Activated CD8-positive, alpha-beta memory T cell treated with anti-CD3 and anti-CD28 coated beads for 36 hours (primary cell): Measurements from ENCODE around the gene HRH1. TPM values are rescaled to one million over a fixed set of nuclear protein-coding genes. Genes with fewer than 3 reads are reported as not detected.
"Not testable (repeated sequence)": the region's sequence is repeated elsewhere in the genome, so short reads cannot be mapped to it uniquely, and the experiment has no call there.

ENCODE experiments used
- CTCF ChIA-PET: fragments of 350-600 bp; sonication (Branson Sonifier 250); formaldehyde crosslinking; loops from one replicate; lab custom pipeline; 2021; ENCODE audit warnings: antibody characterized with exemption; lab: Charles Lee
- POLR2A ChIA-PET: fragments of 350-600 bp; sonication (Branson Sonifier 250); formaldehyde crosslinking; loops from one replicate; lab custom pipeline; 2021; ENCODE audit warnings: antibody characterized with exemption; lab: Charles Lee
- total RNA-seq, 2 experiments: library from RNA; stranded (reverse); gene quantifications; one replicate each; pipeline ENCODE4 v1.2.3, GENCODE V29; 2021

The HRH1 gene, protein sequence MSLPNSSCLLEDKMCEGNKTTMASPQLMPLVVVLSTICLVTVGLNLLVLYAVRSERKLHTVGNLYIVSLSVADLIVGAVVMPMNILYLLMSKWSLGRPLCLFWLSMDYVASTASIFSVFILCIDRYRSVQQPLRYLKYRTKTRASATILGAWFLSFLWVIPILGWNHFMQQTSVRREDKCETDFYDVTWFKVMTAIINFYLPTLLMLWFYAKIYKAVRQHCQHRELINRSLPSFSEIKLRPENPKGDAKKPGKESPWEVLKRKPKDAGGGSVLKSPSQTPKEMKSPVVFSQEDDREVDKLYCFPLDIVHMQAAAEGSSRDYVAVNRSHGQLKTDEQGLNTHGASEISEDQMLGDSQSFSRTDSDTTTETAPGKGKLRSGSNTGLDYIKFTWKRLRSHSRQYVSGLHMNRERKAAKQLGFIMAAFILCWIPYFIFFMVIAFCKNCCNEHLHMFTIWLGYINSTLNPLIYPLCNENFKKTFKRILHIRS
- under 1 TPM; 0.27 to 0.46 TPM for total RNA-seq

DNA sequence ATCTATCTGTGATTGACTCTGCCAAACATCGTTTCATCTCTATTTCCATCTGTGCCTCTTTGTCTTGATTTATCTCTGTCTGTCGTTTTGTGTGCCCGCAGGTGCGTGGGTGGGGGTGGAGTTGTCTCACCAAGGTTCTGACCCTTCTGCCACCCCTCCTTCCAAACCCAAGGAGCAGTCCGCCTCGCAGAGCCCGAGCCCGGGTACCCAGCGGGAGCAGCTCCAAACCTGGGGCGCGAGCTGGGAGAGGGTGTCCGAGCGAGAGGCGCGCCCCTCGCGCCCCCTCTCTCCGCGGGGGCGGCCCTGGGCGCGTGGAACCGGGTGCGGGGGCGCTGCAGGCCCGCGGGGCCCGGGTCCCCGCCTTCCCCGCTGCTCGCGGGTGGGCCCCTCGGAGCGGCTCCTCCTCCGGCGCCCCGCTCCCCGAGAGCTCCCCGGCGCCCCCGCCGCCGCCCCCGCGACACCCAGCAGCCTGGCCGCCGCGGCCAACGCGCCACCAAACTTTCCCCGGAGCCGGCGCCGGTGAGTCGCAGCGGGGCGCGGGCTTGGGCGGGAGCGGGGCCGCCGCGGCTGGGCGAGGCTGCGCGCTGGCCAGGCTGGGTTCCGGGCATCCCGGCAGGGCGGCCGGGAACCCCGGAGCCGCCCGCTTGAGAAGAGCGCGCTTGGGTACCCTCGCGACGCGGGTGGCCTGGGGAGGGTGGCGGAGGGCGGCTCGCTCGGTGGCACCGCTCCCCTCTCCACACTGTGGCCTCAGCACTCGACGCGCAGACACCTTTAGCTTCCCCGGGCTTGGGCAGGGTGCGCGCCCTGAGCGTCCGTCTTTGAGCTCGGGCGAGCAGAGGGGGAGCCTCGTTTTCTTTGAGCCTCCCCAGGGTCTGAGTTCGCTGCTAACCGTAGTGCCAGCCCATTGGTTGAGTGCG, at the start of gene HRH1:
TSS of gene HRH1 (plus strand) at position 458 of the 917 bp plus-strand sequence. CDS start 104,545 bp downstream, outside the sequence.
- POLR2A ChIA-PET: no interaction called here
- CTCF ChIA-PET: interaction anchor here (0.6 to 1.0 kb wide), 4 partner anchors 10 to 244 kb away, joined by 3 to 4 read pairs (median 3); no protein-coding TSS in a partner anchor

DNA sequence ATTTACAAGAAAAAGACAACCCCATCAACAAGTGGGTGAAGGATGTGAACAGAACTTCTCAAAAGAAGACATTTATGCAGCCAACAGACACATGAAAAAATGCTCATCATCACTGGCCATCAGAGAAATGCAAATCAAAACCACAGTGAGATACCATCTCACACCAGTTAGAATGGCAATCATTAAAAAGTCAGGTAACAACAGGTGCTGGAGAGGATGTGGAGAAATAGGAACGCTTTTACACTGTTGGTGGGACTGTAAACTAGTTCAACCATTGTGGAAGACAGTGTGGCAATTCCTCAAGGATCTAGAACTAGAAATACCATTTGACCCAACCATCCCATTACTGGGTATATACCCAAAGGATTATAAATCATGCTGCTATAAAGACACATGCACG, 41.0 kb upstream of the HRH1 start:
- CTCF ChIA-PET, POLR2A ChIA-PET: not testable (repeated sequence)

DNA sequence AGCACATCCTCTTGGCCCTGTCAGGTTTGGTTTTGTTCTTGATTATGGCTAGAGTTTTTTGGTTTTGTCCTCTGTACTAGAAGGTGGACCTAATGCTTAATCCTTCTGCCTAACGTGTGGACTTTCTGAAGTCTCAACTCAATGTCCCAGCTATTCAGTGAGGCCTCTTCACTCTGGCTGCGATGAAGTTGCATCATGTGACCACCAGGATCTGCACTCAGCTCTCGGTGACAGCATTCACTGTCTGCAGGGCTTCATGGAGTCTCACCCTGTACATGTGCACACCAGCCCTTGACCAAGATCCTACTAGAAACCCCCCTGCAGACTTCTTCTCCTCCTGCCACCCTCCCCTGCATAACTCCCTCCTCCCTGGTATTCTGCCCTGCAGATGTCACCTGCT, 38.7 kb upstream of the HRH1 start:
- ChIA-PET POLR2A (no interaction called here), CTCF (no interaction called here)

DNA sequence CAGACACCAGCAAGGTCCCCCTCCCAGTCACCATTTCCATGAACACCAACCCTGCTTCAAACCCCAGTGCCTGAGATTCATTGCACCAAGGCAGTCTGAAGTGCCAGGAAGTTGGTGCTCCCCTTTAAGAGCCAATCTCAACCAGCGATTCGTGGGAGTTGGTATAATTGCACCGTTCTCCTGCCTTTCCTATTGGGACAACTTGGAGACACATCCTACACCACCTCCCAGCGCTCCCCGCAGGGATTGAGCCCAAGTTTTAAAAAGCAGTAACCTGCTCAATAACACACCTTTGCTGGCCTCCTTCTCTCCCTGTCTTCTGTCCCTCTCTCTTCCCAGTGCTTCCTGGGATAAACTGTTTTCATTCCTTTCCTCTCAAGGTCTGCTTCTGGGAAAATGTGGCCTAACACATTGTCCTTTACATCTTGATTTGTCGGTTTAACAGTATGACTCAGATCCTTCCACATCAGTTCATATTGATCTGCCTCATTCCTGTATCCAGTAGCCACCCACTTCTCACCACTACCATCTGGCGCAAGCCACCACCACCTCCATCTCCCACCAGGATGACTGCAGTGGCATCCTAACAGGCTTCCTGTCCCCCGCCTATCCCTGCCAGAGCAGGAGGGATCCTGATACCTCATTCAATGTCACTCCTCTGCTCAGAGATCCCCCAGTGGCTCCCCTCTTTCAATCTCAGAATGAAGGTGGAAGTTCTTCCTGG, 37.8 kb upstream of the HRH1 start:
- ChIA-PET POLR2A (no interaction called here), CTCF (no interaction called here)

DNA sequence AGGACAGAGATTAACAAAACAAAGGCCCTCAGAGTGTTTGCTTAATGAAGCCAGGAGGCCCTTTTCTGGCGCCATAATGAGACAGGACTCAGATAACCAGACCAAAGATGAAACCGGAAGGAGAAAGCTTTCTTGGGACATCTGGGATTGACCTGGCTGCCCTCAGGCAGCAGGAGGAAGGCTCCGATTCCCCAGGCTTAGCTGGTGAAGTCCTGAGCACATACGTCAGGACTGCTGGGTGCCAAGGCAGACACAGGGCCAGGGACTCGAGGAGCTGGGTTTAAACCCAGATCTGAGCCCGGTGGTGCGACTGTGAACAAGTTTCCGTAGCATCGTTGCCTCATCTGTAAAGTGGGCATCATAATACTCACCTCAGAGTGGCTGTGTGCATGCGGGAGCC, 36.7 kb upstream of the HRH1 start:
- ChIA-PET CTCF (no interaction called here), POLR2A (no interaction called here)

DNA sequence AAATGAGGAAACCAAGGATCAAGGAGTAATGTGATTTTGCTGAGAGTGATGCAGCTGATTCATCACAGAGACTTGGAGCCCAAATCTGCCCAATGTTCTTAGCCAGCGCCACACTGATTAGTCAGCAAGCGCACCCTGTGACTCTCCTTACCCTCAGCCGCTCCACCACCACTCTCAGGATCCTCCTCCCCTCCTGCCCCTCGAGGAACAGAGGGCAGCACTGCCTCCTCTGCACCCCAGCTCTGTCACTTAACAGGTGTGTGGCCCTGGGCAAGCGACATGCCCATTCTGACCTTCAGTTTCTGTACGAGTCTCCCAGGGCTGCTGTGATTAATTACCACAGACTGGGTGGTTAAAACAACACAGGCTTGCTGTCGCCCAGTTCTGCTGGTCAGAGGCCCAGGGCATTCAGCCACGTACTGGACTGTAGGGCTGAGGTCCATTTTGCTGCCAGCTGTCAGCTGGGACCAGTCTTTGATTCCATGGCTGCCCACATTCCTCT, 36.1 kb upstream of the HRH1 start:
- ChIA-PET CTCF (no interaction called here), POLR2A (no interaction called here)

DNA sequence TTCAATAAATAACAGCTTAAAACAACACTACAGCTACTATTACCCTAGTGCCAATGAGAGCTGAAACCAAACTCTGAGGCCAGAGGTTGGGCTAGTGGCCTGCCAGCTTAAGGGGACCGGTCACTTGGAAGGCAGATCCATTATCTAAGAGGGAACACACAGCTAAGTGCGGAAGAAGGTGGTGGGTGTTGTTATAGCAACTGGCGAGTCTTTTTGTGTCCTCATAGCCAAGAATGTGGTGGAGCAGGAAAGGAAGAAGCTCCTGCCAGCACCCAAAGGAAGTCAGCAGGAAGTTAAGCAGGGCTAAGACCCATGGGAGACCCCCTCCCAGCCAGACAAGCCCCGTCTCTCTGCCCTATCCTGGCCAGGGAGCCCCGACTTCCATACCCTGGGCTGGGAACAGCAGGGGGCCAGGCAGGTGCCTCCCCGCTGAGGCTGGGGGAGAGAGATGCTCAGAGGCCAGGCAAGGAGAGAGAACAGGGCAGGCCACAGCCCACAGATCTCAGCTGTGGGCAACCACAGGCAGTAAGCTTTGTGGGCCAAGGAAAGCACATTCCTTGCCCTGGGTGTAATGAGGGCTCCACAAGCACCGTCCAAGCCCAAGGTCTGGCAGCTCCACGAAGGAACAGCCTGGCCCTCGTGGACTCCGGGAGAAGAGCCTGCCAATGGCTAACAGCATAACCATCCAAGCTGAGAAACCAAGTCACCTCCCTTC, 34.0 kb upstream of the HRH1 start:
- ChIA-PET CTCF (no interaction called here), POLR2A (no interaction called here)

DNA sequence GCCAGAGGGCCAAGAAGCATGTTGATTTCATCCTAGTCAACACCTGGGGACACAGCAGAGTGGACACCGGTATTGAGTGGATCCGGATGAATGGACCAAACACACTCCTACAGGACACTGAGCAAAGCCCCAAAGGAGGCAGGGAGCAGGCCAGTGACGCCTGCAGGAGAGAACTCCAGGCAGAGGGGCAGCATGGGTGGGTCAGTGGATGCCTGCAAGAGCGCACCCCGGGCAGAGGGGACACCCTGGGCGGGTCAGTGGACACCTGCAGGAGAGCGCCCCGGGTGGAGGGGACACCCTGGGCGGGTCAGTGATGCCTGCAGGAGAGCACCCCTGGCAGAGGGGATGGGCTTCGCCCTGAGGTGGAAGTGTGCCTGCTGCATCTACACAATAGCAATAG, 27.6 kb upstream of the HRH1 start:
- POLR2A ChIA-PET: no interaction called here
- CTCF ChIA-PET: no interaction called here

DNA sequence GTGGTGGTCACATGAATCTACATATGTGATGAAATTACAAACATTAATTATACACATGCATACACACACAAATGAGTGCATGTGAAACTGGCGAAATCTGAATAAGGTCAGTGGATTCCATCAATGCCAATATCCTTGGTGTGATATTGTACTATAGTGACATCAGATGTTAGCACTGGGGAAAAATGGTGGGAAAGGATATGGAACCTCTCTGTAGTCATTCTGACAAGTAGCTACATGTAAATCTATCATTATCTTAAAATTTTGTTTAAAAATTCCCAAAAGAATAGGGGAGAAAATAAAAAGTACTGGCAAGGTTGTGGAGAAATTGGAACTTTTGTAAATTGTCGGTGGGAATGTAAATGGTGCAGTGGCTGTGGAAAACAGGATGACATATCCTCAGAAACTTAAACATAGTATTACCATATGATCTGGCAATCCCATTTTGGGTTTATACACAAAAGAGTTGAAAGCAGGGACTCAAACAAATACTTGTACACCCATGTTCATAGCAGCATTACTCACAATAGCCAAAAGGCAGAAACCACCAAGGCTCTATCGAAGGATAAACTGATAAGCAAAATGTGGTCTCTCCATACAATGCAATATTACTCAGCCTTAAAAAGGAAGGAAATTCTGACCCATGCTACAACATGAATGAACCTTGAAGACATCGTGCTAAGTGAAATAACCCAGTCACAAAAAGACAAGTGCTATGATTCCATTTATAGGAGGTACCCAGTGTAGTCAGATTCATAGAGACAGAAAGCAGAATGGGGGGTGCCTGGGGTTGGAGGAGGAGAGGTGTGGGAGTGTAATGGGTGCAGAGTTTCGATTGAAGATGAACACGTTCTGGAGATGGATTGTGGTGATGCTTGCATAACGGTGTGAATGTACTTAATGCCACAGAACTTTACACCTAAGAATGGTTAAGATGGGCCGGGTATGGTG, 25.3 kb upstream of the HRH1 start:
- CTCF ChIA-PET: no interaction called here
- POLR2A ChIA-PET: no interaction called here

DNA sequence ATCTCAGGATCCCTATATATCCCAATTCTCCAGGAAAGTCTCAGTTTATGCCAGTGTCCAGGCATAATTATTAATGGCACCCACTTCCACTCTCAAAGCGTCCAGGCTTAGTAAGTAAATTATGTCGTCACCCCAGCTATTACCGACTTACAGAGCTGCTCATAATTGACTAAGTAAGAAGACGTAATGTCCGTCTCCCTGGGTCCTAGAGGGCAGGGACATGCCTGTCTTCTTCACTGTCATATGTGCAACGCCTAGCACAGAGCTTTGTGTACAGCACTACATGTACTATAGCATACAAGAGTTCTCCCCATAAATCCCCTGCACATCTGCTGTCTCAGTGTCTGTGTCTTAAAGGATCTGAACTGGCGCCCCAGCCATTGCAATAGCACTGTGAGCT, 23.9 kb upstream of the HRH1 start:
- ChIA-PET POLR2A (no interaction called here), CTCF (interaction anchor here (1.0 kb wide), 1 partner anchor 18 kb away, joined by 3 read pairs; no protein-coding TSS in a partner anchor)

DNA sequence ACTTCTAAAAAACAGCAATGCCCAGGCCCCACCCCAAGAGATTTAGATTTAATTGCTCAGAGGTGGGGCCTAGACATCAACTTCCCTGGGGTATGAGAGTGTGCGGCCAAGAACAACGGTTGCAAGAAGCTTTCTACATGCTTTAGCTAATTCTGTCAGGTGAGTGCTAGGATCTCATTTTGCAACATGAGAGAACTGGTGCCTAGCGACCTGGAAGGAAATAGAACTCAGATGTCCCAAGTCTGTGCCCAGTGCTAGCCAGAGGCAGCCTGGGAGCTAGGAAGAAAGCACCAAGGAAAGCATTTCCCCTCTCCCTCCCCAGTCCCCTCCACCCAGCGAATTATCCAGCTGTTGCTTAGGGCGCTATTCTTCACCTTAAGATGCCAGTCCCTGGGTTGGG, 22.9 kb upstream of the HRH1 start:
- POLR2A ChIA-PET: no interaction called here
- CTCF ChIA-PET: interaction anchor here (1.0 kb wide), 1 partner anchor 17 kb away, joined by 3 read pairs; no protein-coding TSS in a partner anchor

DNA sequence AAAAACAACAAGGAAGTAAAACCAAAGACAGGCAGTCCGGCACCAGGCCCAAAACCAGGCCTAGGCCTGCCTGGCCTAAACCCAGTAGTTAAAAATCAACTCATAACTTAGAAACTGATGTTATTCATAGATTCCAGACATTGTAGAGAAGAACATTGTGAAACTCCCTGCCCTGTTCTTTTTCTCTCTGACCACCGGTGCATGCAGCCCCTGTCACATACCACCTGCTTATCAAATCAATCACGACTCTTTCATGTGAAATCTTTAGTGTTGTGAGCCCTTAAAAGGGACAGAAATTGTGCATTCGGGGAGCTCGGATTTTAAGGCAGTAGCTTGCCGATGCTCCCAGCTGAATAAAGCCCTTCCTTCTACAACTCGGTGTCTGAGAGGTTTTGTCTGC, 22.4 kb upstream of the HRH1 start:
- POLR2A ChIA-PET, CTCF ChIA-PET: not testable (repeated sequence)

DNA sequence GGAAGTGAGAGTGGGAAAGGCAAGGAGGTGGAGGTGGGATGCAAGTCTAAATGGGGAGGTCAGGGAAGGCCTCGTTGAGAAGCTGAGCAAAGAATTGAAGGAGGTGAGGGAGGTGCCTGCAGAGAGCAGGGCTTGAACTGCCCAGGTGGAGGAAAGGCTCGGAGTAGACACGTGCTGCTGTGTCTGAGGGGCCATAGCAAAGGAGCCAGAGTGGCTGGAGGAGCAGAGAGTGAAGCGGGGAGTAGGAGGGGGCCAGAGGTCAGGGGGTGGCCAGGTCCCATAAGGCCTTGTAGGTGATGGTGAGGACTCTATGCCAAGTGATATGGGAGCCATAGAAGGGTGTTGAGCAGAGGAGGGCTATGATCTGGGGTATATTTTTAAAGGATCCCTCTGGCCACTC, 21.4 kb upstream of the HRH1 start:
- POLR2A ChIA-PET: interaction anchor here (0.7 kb wide), 1 partner anchor 139 kb away, joined by 3 read pairs; the partner anchor contains the start of gene ATG7
- CTCF ChIA-PET: no interaction called here

DNA sequence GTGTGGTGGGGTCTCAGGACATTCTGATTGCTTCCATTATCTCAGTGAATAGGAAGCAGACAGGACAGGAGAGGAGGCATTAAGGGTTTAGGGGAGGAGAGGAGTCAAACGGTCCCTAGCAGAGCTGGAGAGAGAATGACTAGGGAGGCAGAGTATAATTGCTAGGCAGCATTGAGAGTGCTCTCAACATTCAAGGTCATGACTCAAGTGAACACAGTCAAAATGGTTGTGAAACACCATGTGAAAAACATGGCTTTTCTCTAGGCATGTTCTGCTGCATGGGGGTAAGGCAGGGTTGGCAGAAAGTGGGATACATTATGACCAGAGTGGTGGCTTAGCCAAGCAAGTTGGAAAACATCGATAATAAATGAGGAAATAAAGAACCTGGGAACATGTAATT, 19.5 kb upstream of the HRH1 start:
- ChIA-PET POLR2A (no interaction called here), CTCF (no interaction called here)

DNA sequence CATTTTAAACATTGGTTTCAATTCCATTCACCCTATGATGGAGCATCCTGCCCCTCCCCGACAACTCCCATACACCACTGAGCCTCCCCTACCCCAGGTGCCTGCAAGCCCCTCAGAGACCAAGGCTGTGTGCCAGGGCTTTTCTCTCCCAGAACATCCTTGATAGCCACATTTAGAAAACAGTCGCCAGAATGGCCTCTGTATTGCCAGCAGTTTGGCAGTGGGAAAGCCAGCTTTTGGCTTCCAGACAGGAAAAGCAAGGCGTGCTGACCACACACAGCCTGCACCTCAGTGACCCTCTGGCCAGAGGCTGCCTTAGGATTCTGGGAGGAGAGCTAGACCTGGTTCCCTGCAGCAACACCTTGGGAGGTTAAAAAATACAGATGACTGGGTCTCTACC, 18.2 kb upstream of the HRH1 start:
- CTCF ChIA-PET: interaction anchor here (0.7 kb wide), 1 partner anchor 512 kb away, joined by 3 read pairs; no protein-coding TSS in a partner anchor
- POLR2A ChIA-PET: no interaction called here

DNA sequence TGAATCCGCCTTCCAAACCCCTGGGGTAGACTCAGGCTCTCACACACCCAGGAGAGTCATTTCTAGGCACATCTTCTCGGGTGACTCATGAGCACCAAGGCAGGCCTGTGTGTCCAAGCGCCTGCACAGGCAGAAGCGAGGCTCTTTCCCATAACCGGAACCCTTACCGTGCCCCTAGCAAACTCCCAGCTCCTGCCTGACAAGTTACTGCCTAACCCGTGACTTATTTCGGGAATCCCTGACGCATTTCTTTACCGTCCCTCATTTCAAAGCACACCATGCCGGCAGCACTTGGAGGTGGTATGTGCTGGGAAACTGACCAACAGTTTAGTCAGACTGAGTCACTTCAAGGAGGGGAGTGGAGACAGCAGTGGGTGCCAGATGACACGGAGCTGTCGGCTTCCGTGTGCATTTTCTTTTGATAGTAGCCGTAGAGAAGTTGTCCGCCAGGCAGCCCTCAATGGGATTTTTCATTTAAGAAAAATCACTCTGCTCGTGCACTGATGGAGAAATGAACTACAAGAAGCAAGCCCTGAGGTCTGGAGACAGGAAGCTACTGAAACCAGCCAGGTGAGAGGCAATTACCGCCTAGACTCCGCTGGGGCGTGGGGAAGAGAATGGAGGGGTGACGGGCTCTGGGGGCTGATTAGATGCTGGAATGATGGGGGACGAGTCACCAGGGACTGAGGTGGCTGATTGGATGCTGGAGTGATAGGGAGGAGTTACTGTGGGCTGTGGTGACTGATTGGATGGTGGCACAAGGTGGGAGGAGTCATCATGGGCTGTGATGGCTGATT, 17.3 kb upstream of the HRH1 start:
- CTCF ChIA-PET: no interaction called here
- POLR2A ChIA-PET: no interaction called here

DNA sequence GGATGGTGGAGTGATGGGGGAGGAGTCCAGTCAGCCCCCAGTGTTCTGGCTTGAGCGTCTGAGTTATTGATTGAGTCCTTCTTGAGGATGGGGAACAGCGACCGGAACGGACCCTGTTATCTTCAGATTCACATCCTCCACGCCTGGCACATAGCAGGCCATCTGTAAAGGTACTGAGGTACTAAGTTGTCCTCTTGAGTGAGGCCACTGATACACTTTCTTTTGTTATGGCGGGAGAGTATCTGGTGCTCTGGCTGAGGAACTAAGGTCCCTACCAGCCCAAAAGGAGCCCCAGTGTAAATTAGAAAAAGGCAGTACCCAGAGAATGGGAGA, 16.7 kb upstream of the HRH1 start:
- ChIA-PET CTCF (no interaction called here), POLR2A (no interaction called here)
